BE2C (cell line): ENCODE results near the gene GRAMD4.

ENCODE experiments used
- DNase-seq: peaks from one replicate; pipeline ENCODE4 v3.0.0-alpha.2; 2020
- H3K27me3 ChIP-seq: fragments of 250-450 bp; sonication (Bioruptor Pico); 2 replicates; pipeline ENCODE4 v1.5.1; 2020; ENCODE audit warnings: mild to moderate bottlenecking
- H3K36me3 ChIP-seq: fragments of 250-450 bp; sonication (Bioruptor Pico); 2 replicates; pipeline ENCODE4 v1.5.1; 2020; ENCODE audit warnings: mild to moderate bottlenecking
- H3K4me1 ChIP-seq: fragments of 250-450 bp; sonication (Bioruptor Pico); 2 replicates; pipeline ENCODE4 v1.5.1; 2020
- H3K4me3 ChIP-seq: 2 replicates; pipeline ENCODE4 v1.5.1; 2011; ENCODE audit warnings: low read depth, low read length
- H3K9me3 ChIP-seq: fragments of 250-450 bp; sonication (Bioruptor Pico); 2 replicates; pipeline ENCODE4 v1.5.1; 2020
- TF ChIP-seq, protein P1 (sequence below): IDR thresholded peaks from 2 replicates; pipeline ENCODE4 v1.5.1; 2012; ENCODE audit warnings: mild to moderate bottlenecking, low read depth, low read length

Gene GRAMD4

GRCh38 chr22:46706060-46706459, 85.9 kb downstream of the GRAMD4 start:
- no peak overlapping the region for H3K4me3 ChIP-seq
- H3K27me3 ChIP-seq, result no peaks in the 10 kb centered on the region
- TF ChIP-seq, protein P1, sequence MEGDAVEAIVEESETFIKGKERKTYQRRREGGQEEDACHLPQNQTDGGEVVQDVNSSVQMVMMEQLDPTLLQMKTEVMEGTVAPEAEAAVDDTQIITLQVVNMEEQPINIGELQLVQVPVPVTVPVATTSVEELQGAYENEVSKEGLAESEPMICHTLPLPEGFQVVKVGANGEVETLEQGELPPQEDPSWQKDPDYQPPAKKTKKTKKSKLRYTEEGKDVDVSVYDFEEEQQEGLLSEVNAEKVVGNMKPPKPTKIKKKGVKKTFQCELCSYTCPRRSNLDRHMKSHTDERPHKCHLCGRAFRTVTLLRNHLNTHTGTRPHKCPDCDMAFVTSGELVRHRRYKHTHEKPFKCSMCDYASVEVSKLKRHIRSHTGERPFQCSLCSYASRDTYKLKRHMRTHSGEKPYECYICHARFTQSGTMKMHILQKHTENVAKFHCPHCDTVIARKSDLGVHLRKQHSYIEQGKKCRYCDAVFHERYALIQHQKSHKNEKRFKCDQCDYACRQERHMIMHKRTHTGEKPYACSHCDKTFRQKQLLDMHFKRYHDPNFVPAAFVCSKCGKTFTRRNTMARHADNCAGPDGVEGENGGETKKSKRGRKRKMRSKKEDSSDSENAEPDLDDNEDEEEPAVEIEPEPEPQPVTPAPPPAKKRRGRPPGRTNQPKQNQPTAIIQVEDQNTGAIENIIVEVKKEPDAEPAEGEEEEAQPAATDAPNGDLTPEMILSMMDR, result no peak
- no peak for DNase-seq
- peaks cover 80% of the 10 kb centered on the region for H3K36me3 ChIP-seq
- H3K4me1 ChIP-seq, result no peaks in the 10 kb centered on the region
- no peaks in the 10 kb centered on the region for H3K9me3 ChIP-seq

GRCh38 chr22:46707305-46707704, 87.1 kb downstream of the GRAMD4 start:
- Histone ChIP-seq H3K27me3 (no peaks in the 10 kb centered on the region), H3K36me3 (peaks cover 84% of the 10 kb centered on the region), H3K4me1 (no peaks in the 10 kb centered on the region), H3K4me3 (no peak overlapping the region), H3K9me3 (no peaks in the 10 kb centered on the region)
- DNase-seq, result no peak
- TF ChIP-seq, protein P1, result no peak

GRCh38 chr22:46707827-46708570, 87.8 kb downstream of the GRAMD4 start:
- no peak overlapping the region for H3K4me3 ChIP-seq
- DNase-seq, result no peak
- no peaks in the 10 kb centered on the region for H3K9me3 ChIP-seq
- TF ChIP-seq, protein P1, result no peak
- H3K27me3 ChIP-seq, result no peaks in the 10 kb centered on the region
- H3K4me1 ChIP-seq, result no peaks in the 10 kb centered on the region
- H3K36me3 ChIP-seq, result peaks cover 80% of the 10 kb centered on the region

DNA sequence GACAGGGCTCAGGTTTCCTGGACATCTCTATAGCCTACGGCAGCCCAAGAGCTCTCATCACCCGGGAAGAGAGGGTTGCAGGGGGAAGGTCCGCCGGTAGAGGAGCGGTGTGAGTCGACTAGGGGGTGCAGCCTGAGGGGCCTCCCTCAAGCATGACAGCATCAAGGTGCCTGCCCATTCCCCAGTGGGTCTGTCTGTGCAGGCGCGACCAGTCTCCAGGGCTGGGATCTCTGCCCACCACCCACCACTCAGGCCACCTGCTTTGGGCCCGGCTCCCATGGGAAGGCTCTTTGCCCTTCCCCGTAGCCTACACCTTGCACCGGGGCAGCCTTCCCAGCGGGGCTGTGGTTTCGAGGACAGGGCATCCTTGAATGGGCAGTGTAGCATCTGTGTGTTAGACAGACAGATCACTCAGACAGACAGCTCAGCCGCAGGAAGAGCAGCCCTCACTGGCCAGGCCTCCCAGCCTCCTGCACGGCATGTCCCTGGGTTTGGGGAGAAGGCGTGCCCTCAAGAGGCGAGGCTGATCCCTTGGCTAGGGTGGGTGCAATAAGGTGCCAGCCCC, 88.7 kb downstream of the GRAMD4 start:
- Histone ChIP-seq H3K9me3 (no peaks in the 10 kb centered on the region), H3K4me3 (no peak overlapping the region), H3K4me1 (no peaks in the 10 kb centered on the region), H3K36me3 (peaks cover 77% of the 10 kb centered on the region), H3K27me3 (no peaks in the 10 kb centered on the region)
- DNase-seq, result no peak
- TF ChIP-seq, protein P1, result no peak

DNA sequence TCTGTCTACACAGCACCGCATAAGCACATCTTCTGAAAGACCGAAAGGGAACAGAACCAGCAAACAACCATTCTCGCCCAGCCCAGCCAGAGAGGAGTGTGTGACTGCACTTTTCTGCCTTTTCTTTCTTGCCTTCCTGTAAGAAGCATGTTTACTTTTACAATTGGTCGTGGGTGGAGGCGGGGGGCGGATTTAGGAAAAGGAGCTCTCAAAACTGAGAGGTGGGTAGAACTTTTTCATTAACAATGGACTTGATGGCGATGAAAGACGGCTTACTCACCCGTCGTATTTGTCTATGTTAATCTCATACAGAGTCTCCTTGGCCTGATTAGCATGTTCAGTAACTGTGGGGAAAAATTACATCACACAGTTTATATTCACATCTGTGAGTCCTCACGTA, 90.6 kb downstream of the GRAMD4 start:
- H3K4me3 ChIP-seq, result no peak overlapping the region
- H3K27me3 ChIP-seq, result no peaks in the 10 kb centered on the region
- peaks cover 80% of the 10 kb centered on the region for H3K36me3 ChIP-seq
- no peak for DNase-seq
- no peaks in the 10 kb centered on the region for H3K9me3 ChIP-seq
- TF ChIP-seq, protein P1, result no peak
- H3K4me1 ChIP-seq, result peaks cover 4% of the 10 kb centered on the region; the same call in 1 of the 2 replicates

DNA sequence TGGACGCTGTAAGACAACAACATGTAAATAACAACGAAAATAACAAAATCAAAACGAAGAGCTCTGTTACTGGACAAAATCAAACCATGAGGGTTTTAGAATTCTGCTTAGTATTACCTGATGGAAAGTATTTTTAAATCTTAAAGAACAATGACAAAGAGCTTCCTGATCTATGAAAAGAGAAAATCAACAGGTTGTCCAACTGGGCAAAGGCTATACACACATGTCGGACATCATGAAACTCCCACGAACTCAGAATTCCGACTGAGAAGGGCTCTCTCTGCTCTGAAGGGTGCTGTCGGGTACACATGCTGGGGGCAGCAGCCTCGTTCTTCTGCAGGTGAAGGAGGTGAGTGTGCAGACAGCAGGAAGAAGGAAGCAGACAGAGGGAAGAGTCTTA, 92.1 kb downstream of the GRAMD4 start:
- TF ChIP-seq, protein P1, result no peak
- no peak for DNase-seq
- H3K4me1 ChIP-seq, result peaks cover 4% of the 10 kb centered on the region; the same call in 1 of the 2 replicates
- no peak overlapping the region for H3K4me3 ChIP-seq
- no peaks in the 10 kb centered on the region for H3K27me3 ChIP-seq
- H3K36me3 ChIP-seq, result peaks cover 74% of the 10 kb centered on the region
- H3K9me3 ChIP-seq, result no peaks in the 10 kb centered on the region
